Esophagus muscularis mucosa (tissue), 3 donors: ENCODE results near the gene NFIB.

ENCODE experiments used
- POLR2AphosphoS5 ChIP-seq, 2 donors: sonication (generic); formaldehyde crosslinking; IDR thresholded peaks; one replicate each; pipeline ENCODE4 v1.6.1; 2017; ENCODE audit warnings: antibody characterized with exemption in 2 of 2
- TF ChIP-seq, protein P1 (sequence below), 3 experiments: fragments of 200-600 bp in 2 of 3; fragments of 450-650 bp in 1 of 3; sonication (generic) in 2 of 3; IDR thresholded peaks; one replicate each; pipeline ENCODE4 v1.5.1; 2017 to 2019; ENCODE audit warnings: antibody characterized with exemption in 3 of 3, mild to moderate bottlenecking in 2 of 3, moderate library complexity in 1 of 3

GRCh38 chr9:14136047-14136635 lies 177.8 kb downstream of the NFIB start:
- TF ChIP-seq POLR2AphosphoS5 (IDR thresholded peaks at IDR 0.05) = no peak
- TF ChIP-seq, protein P1, sequence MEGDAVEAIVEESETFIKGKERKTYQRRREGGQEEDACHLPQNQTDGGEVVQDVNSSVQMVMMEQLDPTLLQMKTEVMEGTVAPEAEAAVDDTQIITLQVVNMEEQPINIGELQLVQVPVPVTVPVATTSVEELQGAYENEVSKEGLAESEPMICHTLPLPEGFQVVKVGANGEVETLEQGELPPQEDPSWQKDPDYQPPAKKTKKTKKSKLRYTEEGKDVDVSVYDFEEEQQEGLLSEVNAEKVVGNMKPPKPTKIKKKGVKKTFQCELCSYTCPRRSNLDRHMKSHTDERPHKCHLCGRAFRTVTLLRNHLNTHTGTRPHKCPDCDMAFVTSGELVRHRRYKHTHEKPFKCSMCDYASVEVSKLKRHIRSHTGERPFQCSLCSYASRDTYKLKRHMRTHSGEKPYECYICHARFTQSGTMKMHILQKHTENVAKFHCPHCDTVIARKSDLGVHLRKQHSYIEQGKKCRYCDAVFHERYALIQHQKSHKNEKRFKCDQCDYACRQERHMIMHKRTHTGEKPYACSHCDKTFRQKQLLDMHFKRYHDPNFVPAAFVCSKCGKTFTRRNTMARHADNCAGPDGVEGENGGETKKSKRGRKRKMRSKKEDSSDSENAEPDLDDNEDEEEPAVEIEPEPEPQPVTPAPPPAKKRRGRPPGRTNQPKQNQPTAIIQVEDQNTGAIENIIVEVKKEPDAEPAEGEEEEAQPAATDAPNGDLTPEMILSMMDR (IDR thresholded peaks at IDR 0.05) = no peak
